ENCODE data around the gene NHSL2.

NHSL2 gene

GRCh38 chrX:72029483-72030411 lies 119.1 kb downstream of the NHSL2 start:
- no peak overlapping the region for H3K4me2 ChIP-seq (ENCODE audit: insufficient read depth, low read length)
- H3K36me3 ChIP-seq (ENCODE audit: insufficient read depth, low read length), result no peaks in the 10 kb centered on the region
- H3K4me3 ChIP-seq (ENCODE audit: low read depth in 1 of 2, low read length in 2 of 2), result no peak overlapping the region
- H3K4me1 ChIP-seq (ENCODE audit: insufficient read depth, low read length), result no peaks in the 10 kb centered on the region
- H3K27me3 ChIP-seq (ENCODE audit: insufficient read depth, low read length, poor library complexity), result no peaks in the 10 kb centered on the region
- TF ChIP-seq CTCF (IDR thresholded peaks at IDR 0.05; ENCODE audit: borderline replicate concordance, extremely low read depth, low read length, poor library complexity, severe bottlenecking) (no peak), EZH2 (IDR thresholded peaks at IDR 0.05; ENCODE audit: borderline replicate concordance, low read depth, low read length, severe bottlenecking) (no peak)
- H3K27ac ChIP-seq (ENCODE audit: low read length), result no peak overlapping the region
- DNase-seq (no peak), ATAC-seq (ENCODE audit: insufficient read depth, low read depth) (no peak)
- H4K20me1 ChIP-seq (ENCODE audit: insufficient read depth, low read length), result no peaks in the 10 kb centered on the region
- no peak overlapping the region for H3K9ac ChIP-seq (ENCODE audit: low read depth, low read length)
- no peaks in the 10 kb centered on the region for H3K9me3 ChIP-seq (ENCODE audit: insufficient read depth, low read length, severe bottlenecking)
- no peak overlapping the region for H2AFZ ChIP-seq (ENCODE audit: low read depth, low read length)
- H3K79me2 ChIP-seq (ENCODE audit: insufficient read depth, low read length), result no peaks in the 10 kb centered on the region

- ATAC-seq (ENCODE audit: insufficient read depth, low read depth), result no peak
- H3K4me1 ChIP-seq (ENCODE audit: insufficient read depth, low read length), result no peaks in the 10 kb centered on the region
Measured at GRCh38 chrX:72030431-72030830, 119.8 kb downstream of the NHSL2 start.

GRCh38 chrX:72031118-72031517 lies 120.5 kb downstream of the NHSL2 start:
- no peaks in the 10 kb centered on the region for H3K4me1 ChIP-seq (ENCODE audit: insufficient read depth, low read length)

More at GRCh38 chrX:72030431-72030830, 119.8 kb downstream of the NHSL2 start:
- Histone ChIP-seq H3K4me2 (ENCODE audit: insufficient read depth, low read length) (no peak overlapping the region), H3K27me3 (ENCODE audit: insufficient read depth, low read length, poor library complexity) (no peaks in the 10 kb centered on the region), H3K27ac (ENCODE audit: low read length) (no peak overlapping the region), H3K9ac (ENCODE audit: low read depth, low read length) (no peak overlapping the region), H4K20me1 (ENCODE audit: insufficient read depth, low read length) (no peaks in the 10 kb centered on the region), H3K4me3 (ENCODE audit: low read depth in 1 of 2, low read length in 2 of 2) (no peak overlapping the region), H3K79me2 (ENCODE audit: insufficient read depth, low read length) (no peaks in the 10 kb centered on the region), H3K36me3 (ENCODE audit: insufficient read depth, low read length) (no peaks in the 10 kb centered on the region), H3K9me3 (ENCODE audit: insufficient read depth, low read length, severe bottlenecking) (no peaks in the 10 kb centered on the region), H2AFZ (ENCODE audit: low read depth, low read length) (no peak overlapping the region)
- no peak for DNase-seq
- TF ChIP-seq CTCF (IDR thresholded peaks at IDR 0.05; ENCODE audit: borderline replicate concordance, extremely low read depth, low read length, poor library complexity, severe bottlenecking) (no peak), EZH2 (IDR thresholded peaks at IDR 0.05; ENCODE audit: borderline replicate concordance, low read depth, low read length, severe bottlenecking) (no peak)

More at GRCh38 chrX:72031118-72031517, 120.5 kb downstream of the NHSL2 start:
- ATAC-seq (ENCODE audit: insufficient read depth, low read depth), result no peak
- Histone ChIP-seq H2AFZ (ENCODE audit: low read depth, low read length) (no peak overlapping the region), H3K27me3 (ENCODE audit: insufficient read depth, low read length, poor library complexity) (no peaks in the 10 kb centered on the region), H3K9ac (ENCODE audit: low read depth, low read length) (no peak overlapping the region), H3K27ac (ENCODE audit: low read length) (no peak overlapping the region), H3K4me2 (ENCODE audit: insufficient read depth, low read length) (no peak overlapping the region), H3K4me3 (ENCODE audit: low read depth in 1 of 2, low read length in 2 of 2) (no peak overlapping the region), H4K20me1 (ENCODE audit: insufficient read depth, low read length) (no peaks in the 10 kb centered on the region), H3K9me3 (ENCODE audit: insufficient read depth, low read length, severe bottlenecking) (no peaks in the 10 kb centered on the region), H3K79me2 (ENCODE audit: insufficient read depth, low read length) (no peaks in the 10 kb centered on the region), H3K36me3 (ENCODE audit: insufficient read depth, low read length) (no peaks in the 10 kb centered on the region)
- no peak for TF ChIP-seq CTCF (IDR thresholded peaks at IDR 0.05; ENCODE audit: borderline replicate concordance, extremely low read depth, low read length, poor library complexity, severe bottlenecking)
- no peak for TF ChIP-seq EZH2 (IDR thresholded peaks at IDR 0.05; ENCODE audit: borderline replicate concordance, low read depth, low read length, severe bottlenecking)
- no peak for DNase-seq

Measured in DND-41 (cell line).